Peyer's patch (tissue), 4 donors: ENCODE measurements around the gene ARHGEF4. TPM values are rescaled to one million over a fixed set of nuclear protein-coding genes. Genes with fewer than 3 reads are reported as not detected.

Source experiments
- DNase-seq, 3 donors: peaks; one replicate each; pipeline ENCODE4 v3.0.0-alpha.2; 2017 to 2019
- H3K27ac ChIP-seq, 4 donors: fragments of 200-600 bp; sonication (generic); one replicate each; pipeline ENCODE4 v1.5.1; 2016 to 2019
- H3K27me3 ChIP-seq, 2 donors: fragments of 200-600 bp; sonication (generic); one replicate each; pipeline ENCODE4 v1.5.1; 2019
- H3K36me3 ChIP-seq, 3 donors: fragments of 200-600 bp; sonication (generic); one replicate each; pipeline ENCODE4 v1.5.1; 2016 to 2019
- H3K4me1 ChIP-seq, 4 donors: fragments of 200-600 bp; sonication (generic); one replicate each; pipeline ENCODE4 v1.5.1; 2016 to 2019
- H3K4me3 ChIP-seq, 4 donors: fragments of 200-600 bp; sonication (generic); 1 replicate in 3 of 4; 2 replicates in 1 of 4; pipeline ENCODE4 v1.5.1; 2016 to 2019; ENCODE audit warnings: mild to moderate bottlenecking in 1 of 4
- H3K9me3 ChIP-seq, 4 donors: fragments of 200-600 bp; sonication (generic); one replicate each; pipeline ENCODE4 v1.5.1; 2016 to 2019; ENCODE audit warnings: mild to moderate bottlenecking in 1 of 4
- POLR2A ChIP-seq, 2 donors: fragments of 450-650 bp; IDR thresholded peaks; one replicate each; pipeline ENCODE4 v1.5.1; 2017; ENCODE audit warnings: antibody characterized with exemption in 2 of 2, mild to moderate bottlenecking in 2 of 2, moderate library complexity in 2 of 2
- total RNA-seq, 4 donors: library from RNA; depleted of rRNA; stranded (reverse); fragments of >200 nt; gene quantifications; one replicate each; pipeline ENCODE4 v1.1.0, GENCODE V29; 2016
- TF ChIP-seq, protein P1 (sequence below), 6 experiments: fragments of 450-650 bp in 4 of 6; fragments of 200-600 bp in 2 of 6; sonication (generic) in 1 of 6; IDR thresholded peaks; one replicate each; pipeline ENCODE4 v1.5.1; 2017 to 2019; ENCODE audit warnings: antibody characterized with exemption in 6 of 6, mild to moderate bottlenecking in 3 of 6, moderate library complexity in 1 of 6

Gene ARHGEF4
- total RNA-seq, 4 donors from 2014 or later: 1.1 to 10.7 (median 1.6) TPM

DNA sequence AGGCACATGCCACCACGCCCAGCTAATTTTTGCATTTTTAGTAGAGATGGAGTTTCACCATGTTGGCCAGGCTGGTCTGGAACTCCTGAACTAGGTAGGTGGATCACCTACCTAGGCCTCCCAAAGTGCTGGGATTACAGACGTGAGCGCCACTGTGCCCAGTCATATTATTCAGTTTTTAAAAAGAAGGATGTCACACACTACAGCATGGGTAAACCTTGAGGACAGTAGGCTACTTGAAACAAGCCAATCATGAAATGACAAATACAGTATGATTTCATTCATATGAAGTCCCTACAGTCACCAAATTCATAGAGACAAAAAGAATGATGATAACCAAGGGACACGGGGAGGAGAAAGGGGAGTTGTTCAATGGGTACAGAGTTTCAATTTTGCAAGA, 31.1 kb upstream of the ARHGEF4 start:
- no peak overlapping the region for H3K27ac ChIP-seq
- no peak for DNase-seq
- no peaks in the 10 kb centered on the region for H3K9me3 ChIP-seq
- H3K27me3 ChIP-seq: no peaks in the 10 kb centered on the region
- H3K4me3 ChIP-seq: no peak overlapping the region
- no peaks in the 10 kb centered on the region for H3K4me1 ChIP-seq
- TF ChIP-seq, protein P1, sequence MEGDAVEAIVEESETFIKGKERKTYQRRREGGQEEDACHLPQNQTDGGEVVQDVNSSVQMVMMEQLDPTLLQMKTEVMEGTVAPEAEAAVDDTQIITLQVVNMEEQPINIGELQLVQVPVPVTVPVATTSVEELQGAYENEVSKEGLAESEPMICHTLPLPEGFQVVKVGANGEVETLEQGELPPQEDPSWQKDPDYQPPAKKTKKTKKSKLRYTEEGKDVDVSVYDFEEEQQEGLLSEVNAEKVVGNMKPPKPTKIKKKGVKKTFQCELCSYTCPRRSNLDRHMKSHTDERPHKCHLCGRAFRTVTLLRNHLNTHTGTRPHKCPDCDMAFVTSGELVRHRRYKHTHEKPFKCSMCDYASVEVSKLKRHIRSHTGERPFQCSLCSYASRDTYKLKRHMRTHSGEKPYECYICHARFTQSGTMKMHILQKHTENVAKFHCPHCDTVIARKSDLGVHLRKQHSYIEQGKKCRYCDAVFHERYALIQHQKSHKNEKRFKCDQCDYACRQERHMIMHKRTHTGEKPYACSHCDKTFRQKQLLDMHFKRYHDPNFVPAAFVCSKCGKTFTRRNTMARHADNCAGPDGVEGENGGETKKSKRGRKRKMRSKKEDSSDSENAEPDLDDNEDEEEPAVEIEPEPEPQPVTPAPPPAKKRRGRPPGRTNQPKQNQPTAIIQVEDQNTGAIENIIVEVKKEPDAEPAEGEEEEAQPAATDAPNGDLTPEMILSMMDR (IDR thresholded peaks at IDR 0.05): no peak
- no peak for TF ChIP-seq POLR2A (IDR thresholded peaks at IDR 0.05)
- H3K36me3 ChIP-seq: no peaks in the 10 kb centered on the region

DNA sequence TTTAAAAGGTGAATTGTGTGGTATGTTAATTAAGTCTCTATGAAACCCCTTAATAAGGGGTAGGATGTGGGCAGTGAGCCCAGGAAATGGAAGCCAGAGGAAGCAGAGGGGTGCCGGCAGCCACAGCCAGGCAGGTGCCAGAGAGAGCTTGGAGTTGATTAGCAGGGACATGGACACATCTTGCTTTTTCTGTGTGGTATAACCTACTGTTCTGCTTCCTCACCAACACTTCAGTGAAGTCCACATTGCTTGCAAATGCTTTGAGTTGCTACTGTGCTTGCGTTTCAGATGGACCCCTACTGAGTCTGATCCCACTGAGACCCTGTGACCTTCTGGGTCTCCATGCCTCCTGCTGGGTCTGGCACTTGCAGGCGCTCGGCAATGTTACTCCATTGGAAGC, 30.3 kb upstream of the ARHGEF4 start:
- no peaks in the 10 kb centered on the region for H3K36me3 ChIP-seq
- H3K27me3 ChIP-seq: no peaks in the 10 kb centered on the region
- H3K27ac ChIP-seq: no peak overlapping the region
- TF ChIP-seq, protein P1 (IDR thresholded peaks at IDR 0.05): no peak
- TF ChIP-seq POLR2A (IDR thresholded peaks at IDR 0.05): no peak
- H3K9me3 ChIP-seq: no peaks in the 10 kb centered on the region
- H3K4me1 ChIP-seq: no peaks in the 10 kb centered on the region
- no peak overlapping the region for H3K4me3 ChIP-seq
- DNase-seq: no peak

- H3K9me3 ChIP-seq: no peaks in the 10 kb centered on the region
- H3K27me3 ChIP-seq: no peaks in the 10 kb centered on the region
- no peaks in the 10 kb centered on the region for H3K36me3 ChIP-seq
- TF ChIP-seq, protein P1 (IDR thresholded peaks at IDR 0.05): no peak
- TF ChIP-seq POLR2A (IDR thresholded peaks at IDR 0.05): no peak
- DNase-seq: peak in 2 of 3 donors; percentile 75 to 84
- no peak overlapping the region for H3K4me3 ChIP-seq
- no peaks in the 10 kb centered on the region for H3K4me1 ChIP-seq
- H3K27ac ChIP-seq: no peak overlapping the region
Measured at GRCh38 chr2:130807659-130808385, 28.9 kb upstream of the ARHGEF4 start.

DNA sequence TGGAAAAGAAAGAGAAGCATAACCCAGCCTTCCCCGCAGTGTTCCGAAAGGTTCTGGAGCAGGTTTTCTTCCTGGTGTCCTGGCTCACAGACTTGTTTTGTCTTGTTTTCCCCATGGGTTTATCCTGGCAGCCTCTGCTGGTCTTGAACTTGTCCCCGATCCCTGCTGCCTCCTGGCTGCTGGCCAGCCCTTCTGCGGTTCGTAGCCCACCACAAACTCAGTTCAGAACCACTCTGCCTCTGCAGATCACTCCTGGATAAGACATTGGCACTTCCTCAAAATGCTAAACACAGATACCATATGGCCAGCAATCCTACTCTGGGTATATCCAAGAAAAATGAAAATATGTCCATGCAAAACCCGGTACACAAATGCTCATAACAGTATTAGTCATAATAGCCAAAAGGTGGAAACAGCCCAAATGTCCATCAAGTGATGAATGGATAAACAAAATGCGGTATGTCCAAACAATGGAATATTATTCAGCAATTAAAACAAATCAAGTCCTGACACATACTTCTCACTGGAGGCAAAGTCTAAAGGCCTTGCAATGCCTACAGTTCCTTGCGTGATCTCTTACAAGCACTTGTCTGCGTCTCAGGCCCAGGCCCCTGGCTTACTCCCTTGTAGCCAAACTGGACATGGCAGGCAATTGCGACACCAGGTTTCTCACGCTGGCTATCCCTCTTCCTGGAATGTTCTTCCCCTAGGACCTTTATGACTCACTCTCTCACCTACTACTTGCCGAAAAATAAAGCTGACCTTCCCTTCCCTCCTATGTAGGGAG, 28.0 kb upstream of the ARHGEF4 start:
- Histone ChIP-seq H3K27ac (no peak overlapping the region), H3K9me3 (no peaks in the 10 kb centered on the region), H3K4me1 (no peaks in the 10 kb centered on the region), H3K27me3 (no peaks in the 10 kb centered on the region), H3K36me3 (no peaks in the 10 kb centered on the region), H3K4me3 (no peak overlapping the region)
- DNase-seq: no peak
- TF ChIP-seq, protein P1 (IDR thresholded peaks at IDR 0.05): no peak
- no peak for TF ChIP-seq POLR2A (IDR thresholded peaks at IDR 0.05)

DNA sequence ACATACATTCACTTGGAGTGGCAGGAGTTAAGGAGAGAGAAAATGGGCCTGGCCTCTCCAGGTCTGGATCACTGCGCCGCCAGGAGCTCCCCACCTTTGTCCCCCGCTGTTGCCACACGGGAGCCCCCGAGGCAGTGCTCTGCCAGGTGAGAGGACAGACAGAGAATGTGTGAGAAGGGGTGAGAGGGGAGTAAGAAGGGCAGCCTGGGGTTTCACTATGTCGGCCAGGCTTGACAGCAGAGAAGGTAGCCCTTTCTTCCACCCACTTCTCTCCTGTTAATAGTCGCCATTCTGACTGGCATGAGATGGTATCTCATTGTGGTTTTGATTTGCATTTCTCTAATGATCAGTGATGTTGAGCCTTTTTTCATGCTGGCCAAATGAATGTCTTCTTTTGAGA, 26.2 kb upstream of the ARHGEF4 start:
- TF ChIP-seq, protein P1 (IDR thresholded peaks at IDR 0.05): no peak
- TF ChIP-seq POLR2A (IDR thresholded peaks at IDR 0.05): no peak
- DNase-seq: no peak
- H3K36me3 ChIP-seq: no peaks in the 10 kb centered on the region
- H3K27ac ChIP-seq: no peak overlapping the region
- no peaks in the 10 kb centered on the region for H3K4me1 ChIP-seq
- no peaks in the 10 kb centered on the region for H3K9me3 ChIP-seq
- H3K27me3 ChIP-seq: no peaks in the 10 kb centered on the region
- no peak overlapping the region for H3K4me3 ChIP-seq
